Natural killer cell (primary cell): ENCODE data around the gene OXGR1. TPM values are rescaled to one million over a fixed set of nuclear protein-coding genes. Genes with fewer than 3 reads are reported as not detected.

Experiments
- ATAC-seq, 3 donors: fragments of 150-1000 bp in 2 of 3; fragments of 200-7000 bp in 1 of 3; cut with Tn5 transposase; 1 replicate in 1 of 3; 2 replicates in 2 of 3; pipeline ENCODE4 v1.10.0; 2021; ENCODE audit warnings: mild to moderate bottlenecking in 2 of 3, moderate library complexity in 2 of 3
- DNase-seq, 2 donors: peaks; one replicate each; pipeline versions ENCODE4 v3.0.0 to v3.0.0-alpha.2; 2013 to 2021; ENCODE audit warnings: mixed read lengths in 1 of 2
- H3K27ac ChIP-seq: one replicate; pipeline ENCODE4 v1.5.1; 2013; ENCODE audit warnings: mild to moderate bottlenecking, low read length
- H3K27me3 ChIP-seq: one replicate; pipeline ENCODE4 v1.6.1; 2013; ENCODE audit warnings: low read length; ENCODE audit not compliant: control insufficient read depth, insufficient read depth
- H3K36me3 ChIP-seq: one replicate; pipeline ENCODE4 v1.6.1; 2013; ENCODE audit warnings: low read length; ENCODE audit not compliant: control insufficient read depth, insufficient read depth
- H3K4me1 ChIP-seq: one replicate; pipeline ENCODE4 v1.6.1; 2013; ENCODE audit warnings: low read length; ENCODE audit not compliant: control insufficient read depth, insufficient read depth
- H3K4me3 ChIP-seq: one replicate; pipeline ENCODE4 v1.5.1; 2013; ENCODE audit warnings: low read length
- H3K9me3 ChIP-seq: one replicate; pipeline ENCODE4 v1.6.1; 2013; ENCODE audit warnings: low read length; ENCODE audit not compliant: control insufficient read depth, insufficient read depth
- H3K27ac Mint-ChIP-seq, 2 donors: one replicate each; pipeline ENCODE4 v1.8.0; 2022; ENCODE audit warnings: mild to moderate bottlenecking in 2 of 2, mixed read lengths in 2 of 2, moderate library complexity in 1 of 2
- H3K27me3 Mint-ChIP-seq, 2 donors: one replicate each; pipeline ENCODE4 v1.8.0; 2022; ENCODE audit warnings: low read depth in 2 of 2, mixed read lengths in 2 of 2
- H3K36me3 Mint-ChIP-seq: one replicate; pipeline ENCODE4 v1.8.0; 2022; ENCODE audit warnings: mixed read lengths
- H3K4me1 Mint-ChIP-seq, 2 donors: one replicate each; pipeline ENCODE4 v1.8.0; 2022; ENCODE audit warnings: mixed read lengths in 2 of 2
- H3K4me3 Mint-ChIP-seq: one replicate; pipeline ENCODE4 v1.8.0; 2022; ENCODE audit warnings: mild to moderate bottlenecking, moderate library complexity, mixed read lengths
- H3K9me3 Mint-ChIP-seq, 2 donors: one replicate each; pipeline ENCODE4 v1.8.0; 2022; ENCODE audit warnings: mixed read lengths in 2 of 2
- WGBS: methylation state at CpG from one replicate; pipeline ENCODE4 v1.1.7; 2013; ENCODE audit warnings: missing lambda C conversion rate; ENCODE audit not compliant: insufficient coverage; 5-methylcytosine and 5-hydroxymethylcytosine counted together
- intact Hi-C: fragments of 100-400 bp; cut with micrococcal nuclease; formaldehyde crosslinking; loops from one replicate; pipeline ENCODE4 v1.14.2; 2022
- total RNA-seq, 4 donors: library from RNA; stranded (reverse); fragments of 120-200 nt in 1 of 4; gene quantifications; one replicate each; pipeline versions ENCODE4 v1.2.3 to v1.2.4, GENCODE V29; 2013 to 2022
- TF ChIP-seq, protein P1 (sequence below): fragments of 200-600 bp; IDR thresholded peaks from one replicate; pipeline ENCODE4 v1.8.0; 2022; ENCODE audit warnings: antibody characterized with exemption

The OXGR1 gene
- not detected for total RNA-seq
- not detected for total RNA-seq (2013)

DNA sequence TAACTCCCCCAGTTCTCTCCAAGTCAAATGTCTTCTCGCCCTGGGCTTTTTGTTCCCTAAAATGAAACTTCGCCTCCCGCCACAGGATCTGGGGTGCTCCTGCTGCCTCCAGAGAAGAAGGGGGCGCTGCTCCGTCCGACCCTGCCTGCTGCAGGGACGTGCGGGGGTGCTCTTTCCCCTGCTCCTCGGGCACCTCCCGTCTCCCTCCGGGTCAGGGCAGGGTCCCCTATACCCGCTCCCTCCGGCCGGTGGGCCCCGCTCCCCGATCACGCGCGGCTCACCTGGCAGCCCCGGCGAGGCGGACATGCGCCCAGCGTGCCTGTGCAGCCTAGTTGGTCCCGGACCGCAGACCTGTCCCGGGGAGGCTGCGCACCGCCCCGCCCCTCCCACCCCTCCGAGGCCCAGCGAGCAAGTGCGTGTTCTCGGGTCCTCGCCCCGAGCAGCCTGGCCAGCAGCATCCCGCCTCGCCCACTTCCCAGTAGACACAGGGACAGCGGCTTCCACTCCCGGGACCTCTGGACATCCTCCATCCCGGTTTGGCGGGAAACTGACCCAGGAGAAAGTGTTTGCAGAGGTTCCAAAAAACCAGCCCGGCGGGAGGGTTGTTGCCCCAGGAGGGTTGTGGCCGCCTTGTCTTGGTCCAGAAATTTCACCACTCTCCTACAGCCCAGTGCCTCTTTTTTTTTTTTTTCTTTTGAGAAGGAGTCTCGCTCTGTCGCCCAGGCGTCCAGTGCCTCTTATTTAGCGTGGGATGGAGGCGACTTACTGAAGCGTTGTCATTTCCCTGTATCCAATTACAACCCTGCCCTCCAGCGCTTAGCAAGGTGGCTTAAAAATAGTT, at the start of gene OXGR1:
TSS of gene OXGR1 (minus strand) at position 460 of the 841 bp plus-strand sequence. CDS start 6,717 bp downstream, outside the sequence.
- TF ChIP-seq, protein P1, sequence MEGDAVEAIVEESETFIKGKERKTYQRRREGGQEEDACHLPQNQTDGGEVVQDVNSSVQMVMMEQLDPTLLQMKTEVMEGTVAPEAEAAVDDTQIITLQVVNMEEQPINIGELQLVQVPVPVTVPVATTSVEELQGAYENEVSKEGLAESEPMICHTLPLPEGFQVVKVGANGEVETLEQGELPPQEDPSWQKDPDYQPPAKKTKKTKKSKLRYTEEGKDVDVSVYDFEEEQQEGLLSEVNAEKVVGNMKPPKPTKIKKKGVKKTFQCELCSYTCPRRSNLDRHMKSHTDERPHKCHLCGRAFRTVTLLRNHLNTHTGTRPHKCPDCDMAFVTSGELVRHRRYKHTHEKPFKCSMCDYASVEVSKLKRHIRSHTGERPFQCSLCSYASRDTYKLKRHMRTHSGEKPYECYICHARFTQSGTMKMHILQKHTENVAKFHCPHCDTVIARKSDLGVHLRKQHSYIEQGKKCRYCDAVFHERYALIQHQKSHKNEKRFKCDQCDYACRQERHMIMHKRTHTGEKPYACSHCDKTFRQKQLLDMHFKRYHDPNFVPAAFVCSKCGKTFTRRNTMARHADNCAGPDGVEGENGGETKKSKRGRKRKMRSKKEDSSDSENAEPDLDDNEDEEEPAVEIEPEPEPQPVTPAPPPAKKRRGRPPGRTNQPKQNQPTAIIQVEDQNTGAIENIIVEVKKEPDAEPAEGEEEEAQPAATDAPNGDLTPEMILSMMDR, result no peak
- peaks cover 0 to 6% of the 10 kb centered on the region in 2 donors for H3K9me3 Mint-ChIP-seq
- H3K36me3 Mint-ChIP-seq, result no peaks in the 10 kb centered on the region
- intact Hi-C loops, result no loop called here
- Histone ChIP-seq H3K9me3 (no peaks in the 10 kb centered on the region), H3K27me3 (peaks cover 8% of the 10 kb centered on the region), H3K4me3 (no peak within 1 kb of the TSS), H3K27ac (no peak within 1 kb of the TSS), H3K36me3 (no peaks in the 10 kb centered on the region), H3K4me1 (peaks cover 4% of the 10 kb centered on the region)
- ATAC-seq (no peak), DNase-seq (no peak)
- no peaks in the 10 kb centered on the region for H3K4me1 Mint-ChIP-seq
- H3K27ac Mint-ChIP-seq, result no peak within 1 kb of the TSS
- no peak within 1 kb of the TSS for H3K4me3 Mint-ChIP-seq
- WGBS, result 4% methylated on average over 51 of the region's 52 CpGs
- peaks cover 24 to 31% of the 10 kb centered on the region in 2 donors for H3K27me3 Mint-ChIP-seq

DNA sequence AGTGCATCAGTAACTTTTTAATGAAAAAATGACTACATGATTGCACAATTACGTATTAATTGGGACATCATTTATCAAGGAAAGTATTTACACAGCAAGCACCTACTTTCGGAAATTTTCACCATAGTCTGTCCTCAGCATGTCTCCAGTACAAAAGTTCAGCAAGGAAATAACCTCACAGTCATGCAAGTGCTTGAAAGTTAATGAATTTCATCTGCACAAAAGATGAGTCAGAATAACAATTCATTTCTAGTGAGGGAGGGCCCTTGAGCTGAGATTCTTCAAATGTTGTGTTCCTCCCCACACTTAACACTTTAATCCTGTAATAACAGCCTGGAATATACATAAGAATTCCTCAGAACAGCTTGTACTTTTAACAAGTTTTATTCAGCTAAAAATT, 49.0 kb upstream of the OXGR1 start:
- Histone ChIP-seq H3K4me1 (no peaks in the 10 kb centered on the region), H3K36me3 (no peaks in the 10 kb centered on the region), H3K27me3 (no peaks in the 10 kb centered on the region), H3K4me3 (no peak overlapping the region), H3K27ac (no peak overlapping the region), H3K9me3 (no peaks in the 10 kb centered on the region)
- H3K27ac Mint-ChIP-seq, result no peak overlapping the region
- ATAC-seq, result no peak
- H3K36me3 Mint-ChIP-seq, result no peaks in the 10 kb centered on the region
- no peaks in the 10 kb centered on the region for H3K4me1 Mint-ChIP-seq
- H3K9me3 Mint-ChIP-seq, result peaks cover 0 to 3% of the 10 kb centered on the region in 2 donors
- no peak overlapping the region for H3K4me3 Mint-ChIP-seq
- intact Hi-C loops, result no loop called here
- WGBS, result 91% methylated on average over 2 of the region's 2 CpGs
- DNase-seq, result no peak
- H3K27me3 Mint-ChIP-seq, result peaks cover 6 to 9% of the 10 kb centered on the region in 2 donors
- TF ChIP-seq, protein P1, result no peak

DNA sequence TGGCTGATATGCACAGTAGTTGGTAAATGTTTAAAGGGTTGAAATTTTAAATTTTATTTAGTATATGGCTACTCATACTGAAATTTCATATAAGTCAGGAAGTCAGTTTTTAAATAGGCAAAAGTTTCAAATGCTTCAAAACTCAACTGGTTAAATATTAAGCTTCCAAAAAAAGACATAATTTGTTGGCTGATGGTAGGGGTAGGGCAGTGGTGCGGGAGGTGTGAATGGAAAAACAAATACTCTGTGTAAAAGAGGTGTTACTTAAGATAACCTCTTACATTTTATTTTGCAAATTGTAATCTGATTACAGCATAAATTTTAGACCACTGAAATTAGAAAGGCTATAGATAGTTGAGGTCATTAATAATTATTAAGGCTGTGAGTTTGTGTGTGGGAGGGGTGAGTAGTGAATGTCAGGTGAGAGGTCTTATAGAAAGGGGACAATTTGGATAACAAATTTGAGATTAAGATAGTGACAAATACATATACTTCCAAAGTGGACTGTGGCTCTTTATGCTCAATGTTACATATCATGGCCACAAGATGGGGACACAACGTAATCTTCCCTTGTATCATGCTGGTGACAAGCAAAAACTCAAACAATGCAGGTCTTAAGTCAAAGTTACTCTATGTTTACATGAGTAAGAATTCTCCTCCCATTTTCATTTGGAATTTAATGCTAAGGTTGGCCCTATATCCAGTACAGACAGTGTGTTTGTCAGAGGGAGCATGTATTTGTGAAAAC, 36.6 kb upstream of the OXGR1 start:
- Mint-ChIP-seq H3K4me3 (no peak overlapping the region), H3K27ac (no peak overlapping the region), H3K27me3 (peaks cover 11 to 20% of the 10 kb centered on the region in 2 donors), H3K4me1 (peaks cover 0 to 5% of the 10 kb centered on the region in 2 donors), H3K36me3 (no peaks in the 10 kb centered on the region), H3K9me3 (no peaks in the 10 kb centered on the region)
- Histone ChIP-seq H3K27me3 (no peaks in the 10 kb centered on the region), H3K9me3 (no peaks in the 10 kb centered on the region), H3K4me1 (no peaks in the 10 kb centered on the region), H3K27ac (no peak overlapping the region), H3K36me3 (no peaks in the 10 kb centered on the region), H3K4me3 (no peak overlapping the region)
- 38% methylated on average over 1 of the region's 2 CpGs for WGBS
- no peak for DNase-seq
- TF ChIP-seq, protein P1, result no peak
- intact Hi-C loops, result no loop called here
- no peak for ATAC-seq
